Mononuclear cell (primary cell): ENCODE measurements around the gene CHRDL1. TPM values are rescaled to one million over a fixed set of nuclear protein-coding genes. Genes with fewer than 3 reads are reported as not detected.
"Not testable (repeated sequence)": the region's sequence is repeated elsewhere in the genome, so short reads cannot be mapped to it uniquely, and the experiment has no call there.

ENCODE experiments used
- H3K27me3 ChIP-seq: 2 replicates; pipeline ENCODE4 v1.6.0; 2011; ENCODE audit warnings: low read length, control low read depth; ENCODE audit not compliant: insufficient read depth
- H3K4me1 ChIP-seq: 2 replicates; pipeline ENCODE4 v1.5.1; 2011; ENCODE audit warnings: mild to moderate bottlenecking, low read length, control low read depth; ENCODE audit not compliant: insufficient read depth
- H3K4me3 ChIP-seq: 2 replicates; pipeline ENCODE4 v1.5.1; 2011; ENCODE audit warnings: mild to moderate bottlenecking, low read length, moderate library complexity
- H3K9me3 ChIP-seq: 2 replicates; pipeline ENCODE4 v1.5.1; 2011; ENCODE audit warnings: low read depth, mild to moderate bottlenecking, control low read depth, low read length
- total RNA-seq: library from RNA; depleted of rRNA; stranded (reverse); fragments of >200 nt; gene quantifications from one replicate; pipeline ENCODE4 v1.2.3, GENCODE V29; 2012

CHRDL1 gene
- total RNA-seq, 1 donor = 0.10 TPM

- not testable (repeated sequence) for H3K4me3 ChIP-seq
These were observed 141.3 kb downstream of the CHRDL1 start for GRCh38 chrX:110654280-110654679.

DNA sequence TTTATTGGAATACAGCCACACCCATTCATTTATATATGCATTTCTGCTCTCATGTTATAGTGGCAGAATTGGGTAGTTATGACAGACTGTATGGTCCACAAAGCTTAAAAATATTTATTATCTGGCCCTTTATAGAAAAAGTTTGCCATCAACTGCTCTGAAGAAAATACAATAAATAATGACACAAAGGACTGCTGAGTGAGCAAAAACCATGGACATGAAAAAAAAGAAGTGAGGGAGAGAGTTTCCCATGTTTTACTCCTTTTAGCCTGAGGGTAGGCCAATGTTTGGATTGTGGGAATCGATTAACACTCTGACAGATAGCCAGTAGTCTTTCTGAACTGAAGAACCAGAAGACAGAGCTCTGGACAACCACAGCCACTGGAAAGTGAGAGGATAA is 149.2 kb downstream of the CHRDL1 start:
- H3K4me3 ChIP-seq = no peak overlapping the region

More at GRCh38 chrX:110654280-110654679, 141.3 kb downstream of the CHRDL1 start:
- not testable (repeated sequence) for H3K4me1 ChIP-seq, H3K9me3 ChIP-seq, H3K27me3 ChIP-seq

More for the DNA sequence above, 149.2 kb downstream of the CHRDL1 start:
- Histone ChIP-seq H3K27me3 (no peaks in the 10 kb centered on the region), H3K4me1 (no peaks in the 10 kb centered on the region), H3K9me3 (no peaks in the 10 kb centered on the region)
